Left lung (tissue), 10 donors: ENCODE measurements around the gene NCAM2. TPM values are rescaled to one million over a fixed set of nuclear protein-coding genes. Genes with fewer than 3 reads are reported as not detected.

ENCODE experiments used
- ATAC-seq: fragments of 200-7000 bp; cut with Tn5 transposase; one replicate; pipeline ENCODE4 v1.9.1; 2020; ENCODE audit warnings: moderate library complexity
- DNase-seq, 4 donors: peaks; one replicate each; pipeline ENCODE4 v3.0.0-alpha.2; 2013 to 2020
- H3K27ac ChIP-seq, 2 donors: fragments of 200-600 bp; sonication (generic) in 1 of 2; one replicate each; pipeline versions ENCODE4 v1.5.0 to v1.8.0; 2020 to 2021
- H3K27me3 ChIP-seq, 2 donors: fragments of 200-600 bp; sonication (generic) in 1 of 2; one replicate each; pipeline versions ENCODE4 v1.5.0 to v1.8.0; 2020 to 2021
- H3K36me3 ChIP-seq, 2 donors: fragments of 200-600 bp; sonication (generic) in 1 of 2; one replicate each; pipeline versions ENCODE4 v1.5.0 to v1.8.0; 2020 to 2021
- H3K4me1 ChIP-seq, 2 donors: fragments of 200-600 bp; one replicate each; pipeline ENCODE4 v1.8.0; 2021
- H3K4me3 ChIP-seq, 2 donors: fragments of 200-600 bp; sonication (generic) in 1 of 2; one replicate each; pipeline versions ENCODE4 v1.5.0 to v1.8.0; 2020 to 2021; ENCODE audit warnings: mild to moderate bottlenecking in 1 of 2
- H3K9me3 ChIP-seq, 2 donors: fragments of 200-600 bp; sonication (generic) in 1 of 2; one replicate each; pipeline versions ENCODE4 v1.5.0 to v1.8.0; 2020 to 2021
- CTCF ChIP-seq, 2 donors: fragments of 200-600 bp; sonication (generic) in 1 of 2; IDR thresholded peaks; one replicate each; pipeline versions ENCODE4 v1.5.0 to v1.8.0; 2021; ENCODE audit warnings: antibody characterized with exemption in 2 of 2
- intact Hi-C, 2 donors: fragments of 100-400 bp; cut with DNase I; formaldehyde crosslinking; loops; one replicate each; pipeline versions ENCODE4 v1.11.2 to v1.14.2; 2022
- polyA plus RNA-seq, 6 donors: library from polyadenylated mRNA; unstranded; fragments of 120-200 nt; gene quantifications; one replicate each; pipeline ENCODE4 v1.2.1, GENCODE V29; 2013; ENCODE audit not compliant: insufficient read length in 6 of 6
- total RNA-seq, 2 donors: library from RNA; stranded (reverse); fragmentation: NEBNext Ultra II Directional; extraction: Animal tissue kit (Norgen Biotek cat#: 25700); gene quantifications; one replicate each; pipeline ENCODE4 v1.2.1, GENCODE V29; 2021
- donor health status: DM: no; HTN: yes; CAD: no.
- donor health status: DM: no; HTN: no; CAD: no.

Gene NCAM2
- total and polyA plus RNA-seq, 8 donors: 3.3 to 30.4 (median 4.6) TPM

- intact Hi-C loops: no loop called here
- H3K9me3 ChIP-seq: no peaks in the 10 kb centered on the region
- no peaks in the 10 kb centered on the region for H3K36me3 ChIP-seq
- ATAC-seq (no peak), DNase-seq (no peak)
- TF ChIP-seq CTCF (IDR thresholded peaks at IDR 0.05): no peak
- H3K27me3 ChIP-seq: no peaks in the 10 kb centered on the region
- no peak overlapping the region for H3K27ac ChIP-seq
- H3K4me3 ChIP-seq: no peak overlapping the region
- no peaks in the 10 kb centered on the region for H3K4me1 ChIP-seq
Observed at GRCh38 chr21:21182401-21183010, 184.3 kb downstream of the NCAM2 start.

GRCh38 chr21:21183092-21183491, 184.9 kb downstream of the NCAM2 start:
- Histone ChIP-seq H3K27me3 (no peaks in the 10 kb centered on the region), H3K4me1 (no peaks in the 10 kb centered on the region), H3K9me3 (no peaks in the 10 kb centered on the region), H3K4me3 (no peak overlapping the region), H3K27ac (no peak overlapping the region), H3K36me3 (no peaks in the 10 kb centered on the region)
- intact Hi-C loops: no loop called here
- ATAC-seq (no peak), DNase-seq (no peak)
- no peak for TF ChIP-seq CTCF (IDR thresholded peaks at IDR 0.05)

GRCh38 chr21:21184771-21185528, 186.7 kb downstream of the NCAM2 start:
- Histone ChIP-seq H3K4me3 (no peak overlapping the region), H3K27ac (no peak overlapping the region), H3K9me3 (no peaks in the 10 kb centered on the region), H3K4me1 (no peaks in the 10 kb centered on the region), H3K27me3 (no peaks in the 10 kb centered on the region), H3K36me3 (no peaks in the 10 kb centered on the region)
- intact Hi-C loops: no loop called here
- DNase-seq (no peak), ATAC-seq (no peak)
- no peak for TF ChIP-seq CTCF (IDR thresholded peaks at IDR 0.05)

GRCh38 chr21:21187579-21187978, 189.4 kb downstream of the NCAM2 start:
- Histone ChIP-seq H3K36me3 (no peaks in the 10 kb centered on the region), H3K4me1 (no peaks in the 10 kb centered on the region), H3K9me3 (no peaks in the 10 kb centered on the region), H3K27me3 (no peaks in the 10 kb centered on the region), H3K4me3 (no peak overlapping the region), H3K27ac (no peak overlapping the region)
- intact Hi-C loops: no loop called here
- no peak for DNase-seq
- ATAC-seq: no peak
- TF ChIP-seq CTCF (IDR thresholded peaks at IDR 0.05): no peak

- H3K27ac ChIP-seq: no peak overlapping the region
Observed at GRCh38 chr21:21188513-21189195, 190.4 kb downstream of the NCAM2 start.

More at GRCh38 chr21:21188513-21189195, 190.4 kb downstream of the NCAM2 start:
- no peaks in the 10 kb centered on the region for H3K36me3 ChIP-seq
- H3K27me3 ChIP-seq: no peaks in the 10 kb centered on the region
- H3K9me3 ChIP-seq: no peaks in the 10 kb centered on the region
- no peak overlapping the region for H3K4me3 ChIP-seq
- no peaks in the 10 kb centered on the region for H3K4me1 ChIP-seq
- DNase-seq (no peak), ATAC-seq (peak; percentile 46)
- TF ChIP-seq CTCF (IDR thresholded peaks at IDR 0.05): no peak
- intact Hi-C loops: no loop called here
